NCI-H1092 treated with DMSO at 0.1 percent for 48 hours (cell line): ENCODE results near the gene FN1.
"Not testable (repeated sequence)": the region's sequence is repeated elsewhere in the genome, so short reads cannot be mapped to it uniquely, and the experiment has no call there.

Source experiments
- DNase-seq: peaks from one replicate; lab custom pipeline; 2025; lab: John Stamatoyannopoulos, UW

FN1 gene

GRCh38 chr2:215422676-215423075, 13.2 kb downstream of the FN1 start:
- no peak for DNase-seq

- no peak for DNase-seq
These were observed 13.9 kb downstream of the FN1 start for GRCh38 chr2:215421859-215422461.

- no peak for DNase-seq
These were observed 15.4 kb downstream of the FN1 start for GRCh38 chr2:215420471-215420935.

- DNase-seq: no peak
These were observed 15.9 kb downstream of the FN1 start for GRCh38 chr2:215419769-215420470.

GRCh38 chr2:215419113-215419512, 16.8 kb downstream of the FN1 start:
- no peak for DNase-seq

- no peak for DNase-seq
These were observed 17.6 kb downstream of the FN1 start for GRCh38 chr2:215418064-215418963.

GRCh38 chr2:215417400-215417951, 18.4 kb downstream of the FN1 start:
- no peak for DNase-seq

- DNase-seq: no peak
These were observed 19.2 kb downstream of the FN1 start for GRCh38 chr2:215416656-215417055.

GRCh38 chr2:215415820-215416577, 19.9 kb downstream of the FN1 start:
- DNase-seq: no peak

- DNase-seq: no peak
These were observed 20.6 kb downstream of the FN1 start for GRCh38 chr2:215415218-215415617.

- DNase-seq: no peak
These were observed 21.2 kb downstream of the FN1 start for GRCh38 chr2:215414674-215415073.

- DNase-seq: no peak
These were observed 21.9 kb downstream of the FN1 start for GRCh38 chr2:215413974-215414373.

- DNase-seq: no peak
These were observed 22.4 kb downstream of the FN1 start for GRCh38 chr2:215413484-215413777.

- no peak for DNase-seq
These were observed 23.7 kb downstream of the FN1 start for GRCh38 chr2:215411941-215412743.

GRCh38 chr2:215410932-215411285, 25.0 kb downstream of the FN1 start:
- DNase-seq: no peak

GRCh38 chr2:215410181-215410931, 25.5 kb downstream of the FN1 start:
- not testable (repeated sequence) for DNase-seq

GRCh38 chr2:215409331-215410127, 26.3 kb downstream of the FN1 start:
- no peak for DNase-seq

GRCh38 chr2:215408441-215408840, 27.4 kb downstream of the FN1 start:
- not testable (repeated sequence) for DNase-seq

- no peak for DNase-seq
These were observed 28.1 kb downstream of the FN1 start for GRCh38 chr2:215407590-215408264.
